Vagina (tissue), 2 donors: ENCODE data around the gene POU3F2.

Experiments
- CTCF ChIP-seq, 3 experiments: fragments of 450-650 bp in 2 of 3; fragments of 200-600 bp in 1 of 3; sonication (generic) in 1 of 3; IDR thresholded peaks; one replicate each; pipeline ENCODE4 v1.5.1; 2017 to 2019; ENCODE audit warnings: antibody characterized with exemption in 3 of 3, mild to moderate bottlenecking in 2 of 3, moderate library complexity in 2 of 3
- POLR2A ChIP-seq, 2 donors: fragments of 450-650 bp; IDR thresholded peaks; one replicate each; pipeline ENCODE4 v1.6.1; 2017; ENCODE audit warnings: antibody characterized with exemption in 2 of 2, mild to moderate bottlenecking in 2 of 2, moderate library complexity in 2 of 2

- TF ChIP-seq CTCF (IDR thresholded peaks at IDR 0.05) (no peak), POLR2A (IDR thresholded peaks at IDR 0.05) (no peak)
Measured at GRCh38 chr6:98797217-98797994, 37.0 kb upstream of the POU3F2 start.
